HG03442 (cell line): Measurements from ENCODE around the gene TLR9.

Experiments used
- ATAC-seq: cut with Tn5 transposase; IDR thresholded peaks from one replicate; pipeline ENCODE4 v1.9.1; 2021; ENCODE audit warnings: mild to moderate bottlenecking, moderate library complexity; ENCODE audit not compliant: unreplicated experiment

TLR9 gene

GRCh38 chr3:52247409-52248164, 22.1 kb upstream of the TLR9 start:
- no peak for ATAC-seq

GRCh38 chr3:52246728-52247408, 21.4 kb upstream of the TLR9 start:
- ATAC-seq, result no peak

GRCh38 chr3:52246264-52246620, 20.8 kb upstream of the TLR9 start:
- ATAC-seq, result no peak

GRCh38 chr3:52245322-52246263, 20.1 kb upstream of the TLR9 start, which contains the start of gene PPM1M:
TSS of gene PPM1M (plus strand) at chr3:52245759. CDS start at chr3:52245825, 66 bp downstream.
- ATAC-seq, result no peak

- peak; percentile 33 for ATAC-seq
Observed at GRCh38 chr3:52243791-52244628, 18.6 kb upstream of the TLR9 start.

- ATAC-seq, result no peak
Observed at GRCh38 chr3:52242039-52242438, 16.6 kb upstream of the TLR9 start.

- ATAC-seq, result no peak
Observed at GRCh38 chr3:52240886-52241370, 15.5 kb upstream of the TLR9 start.

- no peak for ATAC-seq
Observed at GRCh38 chr3:52240059-52240885, 14.8 kb upstream of the TLR9 start.

- peak; percentile 70 for ATAC-seq
Observed at GRCh38 chr3:52238761-52239701, 13.6 kb upstream of the TLR9 start, which contains the start of gene TWF2. TSS of gene TWF2 (minus strand) at chr3:52239158. CDS start at chr3:52239016, 142 bp downstream.

GRCh38 chr3:52238193-52238760, 12.8 kb upstream of the TLR9 start:
- ATAC-seq, result no peak

GRCh38 chr3:52237657-52238172, 12.3 kb upstream of the TLR9 start:
- no peak for ATAC-seq

- ATAC-seq, result no peak
Observed at GRCh38 chr3:52237006-52237656, 11.7 kb upstream of the TLR9 start.

GRCh38 chr3:52236424-52236886, 11.0 kb upstream of the TLR9 start:
- ATAC-seq, result no peak

- no peak for ATAC-seq
Observed at GRCh38 chr3:52234516-52235447, 9.3 kb upstream of the TLR9 start.

GRCh38 chr3:52233968-52234367, 8.5 kb upstream of the TLR9 start:
- ATAC-seq, result no peak

GRCh38 chr3:52233108-52233591, 7.7 kb upstream of the TLR9 start:
- no peak for ATAC-seq
